ENCODE measurements around the gene CDC34. TPM values are rescaled to one million over a fixed set of nuclear protein-coding genes. Genes with fewer than 3 reads are reported as not detected.

Gene CDC34
- total and polyA plus RNA-seq, 9 of the 15 experiments (the other 6 are each of a cell fraction or from before 2014, with no cell fraction given): 0.80 to 203 (median 65.5) TPM

DNA sequence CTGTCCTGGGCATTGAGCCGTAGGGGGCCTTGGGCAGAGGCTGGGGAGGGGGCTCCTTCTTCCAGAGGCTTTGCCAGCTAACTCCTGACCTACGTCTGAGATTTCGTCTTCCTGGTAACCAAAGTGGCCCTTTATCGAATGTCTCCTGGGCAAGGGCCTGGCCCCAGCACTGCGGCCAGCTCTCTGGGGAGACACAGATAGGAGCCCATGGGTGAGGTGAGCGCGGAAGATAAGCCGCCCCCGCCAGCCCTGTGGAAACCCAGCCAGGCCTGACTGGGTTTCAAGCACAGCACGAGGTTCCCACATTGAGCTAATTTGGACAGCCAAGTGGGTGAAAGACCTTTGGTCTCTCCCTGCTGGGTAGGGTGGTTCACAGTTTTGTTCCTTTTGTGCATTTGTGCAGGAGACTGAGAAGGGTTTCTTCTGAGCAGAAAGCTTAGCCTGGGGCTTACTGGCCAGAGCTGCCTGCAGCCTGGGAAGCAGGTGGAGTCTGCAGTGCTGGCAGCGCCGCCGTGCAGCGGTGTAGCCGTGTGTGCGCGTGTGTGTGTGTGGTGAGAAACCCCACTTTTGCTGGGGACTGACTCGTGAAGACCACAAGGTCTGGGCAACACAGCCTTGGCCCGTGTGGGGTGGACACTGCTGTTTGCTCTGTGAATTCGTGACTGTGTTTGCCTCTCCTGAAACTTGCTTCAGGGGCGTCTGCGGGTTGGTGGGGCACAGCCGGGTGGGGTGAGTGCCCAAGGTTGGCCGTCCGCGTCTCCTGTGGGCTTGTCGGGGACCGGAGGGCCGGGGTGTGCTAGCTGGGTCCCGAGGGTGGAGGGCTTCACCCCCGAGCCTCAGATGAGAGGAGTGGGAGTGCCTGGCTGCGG, 43.3 kb downstream of the CDC34 start (continued):
- TF ChIP-seq, protein P1, sequence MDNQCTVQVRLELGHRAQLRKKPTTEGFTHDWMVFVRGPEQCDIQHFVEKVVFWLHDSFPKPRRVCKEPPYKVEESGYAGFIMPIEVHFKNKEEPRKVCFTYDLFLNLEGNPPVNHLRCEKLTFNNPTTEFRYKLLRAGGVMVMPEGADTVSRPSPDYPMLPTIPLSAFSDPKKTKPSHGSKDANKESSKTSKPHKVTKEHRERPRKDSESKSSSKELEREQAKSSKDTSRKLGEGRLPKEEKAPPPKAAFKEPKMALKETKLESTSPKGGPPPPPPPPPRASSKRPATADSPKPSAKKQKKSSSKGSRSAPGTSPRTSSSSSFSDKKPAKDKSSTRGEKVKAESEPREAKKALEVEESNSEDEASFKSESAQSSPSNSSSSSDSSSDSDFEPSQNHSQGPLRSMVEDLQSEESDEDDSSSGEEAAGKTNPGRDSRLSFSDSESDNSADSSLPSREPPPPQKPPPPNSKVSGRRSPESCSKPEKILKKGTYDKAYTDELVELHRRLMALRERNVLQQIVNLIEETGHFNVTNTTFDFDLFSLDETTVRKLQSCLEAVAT (IDR thresholded peaks at IDR 0.05): peak in 1 of 2 experiments; percentile 69; a peak in 1 of 4 replicates
- TF ChIP-seq ZNF3 (CRISPR knock-in tag; IDR thresholded peaks at IDR 0.05) (no peak), CCAR2 (IDR thresholded peaks at IDR 0.05; ENCODE audit: low read depth, low read length) (no peak), NEUROD1 (IDR thresholded peaks at IDR 0.05; ENCODE audit: borderline replicate concordance, low read depth, low read length, partially characterized antibody) (peak; percentile 88), CREM (IDR thresholded peaks at IDR 0.05; ENCODE audit: low read depth) (peak; percentile 75), NR3C1 (CRISPR knock-in tag; IDR thresholded peaks at IDR 0.05) (no peak), GABPA (tag; conservative IDR thresholded peaks at IDR 0.05; ENCODE audit: low read depth) (0 out of 2 replicates have a peak, but pooled peaks have one; percentile 20), NRF1 (conservative IDR thresholded peaks at IDR 0.05 in 1 of 2, IDR thresholded peaks at IDR 0.05 in 1 of 2) (peak in 1 of 2 experiments; percentile 39; a peak in 2 of 4 replicates), C11orf30 (IDR thresholded peaks at IDR 0.05; ENCODE audit: low read depth) (no peak)
- TF ChIP-seq, protein P2, sequence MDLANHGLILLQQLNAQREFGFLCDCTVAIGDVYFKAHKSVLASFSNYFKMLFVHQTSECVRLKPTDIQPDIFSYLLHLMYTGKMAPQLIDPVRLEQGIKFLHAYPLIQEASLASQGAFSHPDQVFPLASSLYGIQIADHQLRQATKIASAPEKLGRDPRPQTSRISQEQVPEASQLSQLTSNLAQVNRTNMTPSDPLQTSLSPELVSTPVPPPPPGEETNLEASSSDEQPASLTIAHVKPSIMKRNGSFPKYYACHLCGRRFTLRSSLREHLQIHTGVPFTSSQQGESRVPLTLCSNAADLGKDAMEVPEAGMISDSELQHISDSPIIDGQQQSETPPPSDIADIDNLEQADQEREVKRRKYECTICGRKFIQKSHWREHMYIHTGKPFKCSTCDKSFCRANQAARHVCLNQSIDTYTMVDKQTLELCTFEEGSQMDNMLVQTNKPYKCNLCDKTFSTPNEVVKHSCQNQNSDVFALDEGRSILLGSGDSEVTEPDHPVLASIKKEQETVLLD (IDR thresholded peaks at IDR 0.05): peak; percentile 70; the same call in 1 of the 2 replicates
- TF ChIP-seq, protein P3, sequence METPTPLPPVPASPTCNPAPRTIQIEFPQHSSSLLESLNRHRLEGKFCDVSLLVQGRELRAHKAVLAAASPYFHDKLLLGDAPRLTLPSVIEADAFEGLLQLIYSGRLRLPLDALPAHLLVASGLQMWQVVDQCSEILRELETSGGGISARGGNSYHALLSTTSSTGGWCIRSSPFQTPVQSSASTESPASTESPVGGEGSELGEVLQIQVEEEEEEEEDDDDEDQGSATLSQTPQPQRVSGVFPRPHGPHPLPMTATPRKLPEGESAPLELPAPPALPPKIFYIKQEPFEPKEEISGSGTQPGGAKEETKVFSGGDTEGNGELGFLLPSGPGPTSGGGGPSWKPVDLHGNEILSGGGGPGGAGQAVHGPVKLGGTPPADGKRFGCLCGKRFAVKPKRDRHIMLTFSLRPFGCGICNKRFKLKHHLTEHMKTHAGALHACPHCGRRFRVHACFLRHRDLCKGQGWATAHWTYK (CRISPR knock-in tag; IDR thresholded peaks at IDR 0.05): peak; percentile 86; the same call in 1 of the 2 replicates
- TF ChIP-seq, protein P4, sequence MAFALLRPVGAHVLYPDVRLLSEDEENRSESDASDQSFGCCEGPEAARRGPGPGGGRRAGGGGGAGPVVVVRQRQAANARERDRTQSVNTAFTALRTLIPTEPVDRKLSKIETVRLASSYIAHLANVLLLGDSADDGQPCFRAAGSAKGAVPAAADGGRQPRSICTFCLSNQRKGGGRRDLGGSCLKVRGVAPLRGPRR (CRISPR knock-in tag; IDR thresholded peaks at IDR 0.05): no peak
- TF ChIP-seq, protein P5, sequence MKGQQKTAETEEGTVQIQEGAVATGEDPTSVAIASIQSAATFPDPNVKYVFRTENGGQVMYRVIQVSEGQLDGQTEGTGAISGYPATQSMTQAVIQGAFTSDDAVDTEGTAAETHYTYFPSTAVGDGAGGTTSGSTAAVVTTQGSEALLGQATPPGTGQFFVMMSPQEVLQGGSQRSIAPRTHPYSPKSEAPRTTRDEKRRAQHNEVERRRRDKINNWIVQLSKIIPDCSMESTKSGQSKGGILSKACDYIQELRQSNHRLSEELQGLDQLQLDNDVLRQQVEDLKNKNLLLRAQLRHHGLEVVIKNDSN (CRISPR knock-in tag; IDR thresholded peaks at IDR 0.05): 0 out of 2 replicates have a peak, but pooled peaks have one; percentile 37
- TF ChIP-seq, protein P6, sequence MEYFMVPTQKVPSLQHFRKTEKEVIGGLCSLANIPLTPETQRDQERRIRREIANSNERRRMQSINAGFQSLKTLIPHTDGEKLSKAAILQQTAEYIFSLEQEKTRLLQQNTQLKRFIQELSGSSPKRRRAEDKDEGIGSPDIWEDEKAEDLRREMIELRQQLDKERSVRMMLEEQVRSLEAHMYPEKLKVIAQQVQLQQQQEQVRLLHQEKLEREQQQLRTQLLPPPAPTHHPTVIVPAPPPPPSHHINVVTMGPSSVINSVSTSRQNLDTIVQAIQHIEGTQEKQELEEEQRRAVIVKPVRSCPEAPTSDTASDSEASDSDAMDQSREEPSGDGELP (CRISPR knock-in tag; IDR thresholded peaks at IDR 0.05; ENCODE audit: borderline replicate concordance): peak; percentile 86; the same call in 1 of the 2 replicates
- TF ChIP-seq, protein P7, sequence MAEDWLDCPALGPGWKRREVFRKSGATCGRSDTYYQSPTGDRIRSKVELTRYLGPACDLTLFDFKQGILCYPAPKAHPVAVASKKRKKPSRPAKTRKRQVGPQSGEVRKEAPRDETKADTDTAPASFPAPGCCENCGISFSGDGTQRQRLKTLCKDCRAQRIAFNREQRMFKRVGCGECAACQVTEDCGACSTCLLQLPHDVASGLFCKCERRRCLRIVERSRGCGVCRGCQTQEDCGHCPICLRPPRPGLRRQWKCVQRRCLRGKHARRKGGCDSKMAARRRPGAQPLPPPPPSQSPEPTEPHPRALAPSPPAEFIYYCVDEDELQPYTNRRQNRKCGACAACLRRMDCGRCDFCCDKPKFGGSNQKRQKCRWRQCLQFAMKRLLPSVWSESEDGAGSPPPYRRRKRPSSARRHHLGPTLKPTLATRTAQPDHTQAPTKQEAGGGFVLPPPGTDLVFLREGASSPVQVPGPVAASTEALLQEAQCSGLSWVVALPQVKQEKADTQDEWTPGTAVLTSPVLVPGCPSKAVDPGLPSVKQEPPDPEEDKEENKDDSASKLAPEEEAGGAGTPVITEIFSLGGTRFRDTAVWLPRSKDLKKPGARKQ (CRISPR knock-in tag; IDR thresholded peaks at IDR 0.05): no peak
- TF ChIP-seq, protein P8, sequence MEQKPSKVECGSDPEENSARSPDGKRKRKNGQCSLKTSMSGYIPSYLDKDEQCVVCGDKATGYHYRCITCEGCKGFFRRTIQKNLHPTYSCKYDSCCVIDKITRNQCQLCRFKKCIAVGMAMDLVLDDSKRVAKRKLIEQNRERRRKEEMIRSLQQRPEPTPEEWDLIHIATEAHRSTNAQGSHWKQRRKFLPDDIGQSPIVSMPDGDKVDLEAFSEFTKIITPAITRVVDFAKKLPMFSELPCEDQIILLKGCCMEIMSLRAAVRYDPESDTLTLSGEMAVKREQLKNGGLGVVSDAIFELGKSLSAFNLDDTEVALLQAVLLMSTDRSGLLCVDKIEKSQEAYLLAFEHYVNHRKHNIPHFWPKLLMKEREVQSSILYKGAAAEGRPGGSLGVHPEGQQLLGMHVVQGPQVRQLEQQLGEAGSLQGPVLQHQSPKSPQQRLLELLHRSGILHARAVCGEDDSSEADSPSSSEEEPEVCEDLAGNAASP (IDR thresholded peaks at IDR 0.05): no peak

All from K562 (cell line).